GM12878 (cell line): Measurements from ENCODE around the gene COL1A1. TPM values are rescaled to one million over a fixed set of nuclear protein-coding genes. Genes with fewer than 3 reads are reported as not detected.

ENCODE experiments used
- ATAC-seq: fragments of 200-7000 bp; cut with Tn5 transposase; 3 replicates; pipeline ENCODE4 v1.9.1; 2020; ENCODE audit warnings: mild to moderate bottlenecking, moderate library complexity
- BruUV-seq: library from RNA; stranded (reverse); fragments of 400-500 nt; replicated peaks from 2 replicates; lab custom pipeline; 2021; lab: Mats Ljungman, UMichigan
- CTCF ChIA-PET: fragments of 300-600 bp; sonication (Branson Sonifier 250); formaldehyde crosslinking; extraction: SDS; loops from one replicate; lab custom pipeline; 2021; ENCODE audit warnings: inconsistent platforms; lab: Yijun Ruan, JAX
- POLR2A ChIA-PET: fragments of 350-600 bp; formaldehyde crosslinking; extraction: SDS; loops from one replicate; lab custom pipeline; 2021; ENCODE audit warnings: inconsistent platforms; lab: Charles Lee
- RAD21 ChIA-PET: fragments of 300-600 bp; sonication (Branson Sonifier 250); formaldehyde crosslinking; loops from one replicate; lab custom pipeline; 2023; ENCODE audit warnings: antibody characterized with exemption; ENCODE audit not compliant: unreplicated experiment; lab: Charles Lee
- SMC1A ChIA-PET: fragments of 300-600 bp; sonication (Branson Sonifier 250); formaldehyde crosslinking; loops from one replicate; lab custom pipeline; 2023; ENCODE audit not compliant: unreplicated experiment, uncharacterized antibody; lab: Charles Lee
- DNase-seq: peaks from one replicate; pipeline ENCODE4 v3.0.0-alpha.2; 2011; ENCODE audit warnings: low read depth, low spot score
- FAIRE-seq: peaks from 3 replicates; lab custom pipeline; 2011; peaks lifted over from hg19 to GRCh38; lab: Jason Lieb, UNC
- H2AFZ ChIP-seq: 2 replicates; pipeline ENCODE4 v1.6.0; 2011; ENCODE audit warnings: low read depth, low read length, control low read depth; ENCODE audit not compliant: control insufficient read depth
- H3K27ac ChIP-seq: 2 replicates; pipeline ENCODE4 v1.5.1; 2011; ENCODE audit warnings: control low read depth; ENCODE audit not compliant: control insufficient read depth, insufficient read depth
- H3K27me3 ChIP-seq, 2 experiments: replicated peaks in 1 of 2; 2 replicates each; pipeline versions ENCODE4 v1.6.0 to v1.6.1; 2011; ENCODE audit warnings: low read length in 1 of 2; ENCODE audit not compliant: control insufficient read depth in 2 of 2, insufficient read depth in 2 of 2
- H3K36me3 ChIP-seq, 2 experiments: 2 replicates each; pipeline ENCODE4 v1.5.1; 2011; ENCODE audit warnings: low read length in 1 of 2; ENCODE audit not compliant: control insufficient read depth in 2 of 2, insufficient read depth in 2 of 2
- H3K4me1 ChIP-seq: 2 replicates; pipeline ENCODE4 v1.6.1; 2011; ENCODE audit warnings: mild to moderate bottlenecking, low read length, moderate library complexity, mixed read lengths; ENCODE audit not compliant: control insufficient read depth, insufficient read depth
- H3K4me2 ChIP-seq: 2 replicates; pipeline ENCODE4 v1.6.0; 2011; ENCODE audit warnings: control low read depth; ENCODE audit not compliant: control insufficient read depth, insufficient read depth
- H3K4me3 ChIP-seq: fragments of 200-600 bp; sonication (generic); 2 replicates; pipeline ENCODE4 v1.5.1; 2016
- H3K79me2 ChIP-seq: 2 replicates; pipeline ENCODE4 v1.6.0; 2011; ENCODE audit warnings: low read length; ENCODE audit not compliant: control insufficient read depth, insufficient read depth
- H3K9ac ChIP-seq: 2 replicates; pipeline ENCODE4 v1.8.0; 2011; ENCODE audit warnings: low read length, control low read depth, mixed read lengths; ENCODE audit not compliant: control insufficient read depth, insufficient read depth
- H3K9me3 ChIP-seq: replicated peaks from 3 replicates; pipeline ENCODE4 v1.5.1; 2011; ENCODE audit warnings: mild to moderate bottlenecking, low read length; ENCODE audit not compliant: control insufficient read depth, insufficient read depth
- H4K20me1 ChIP-seq: 2 replicates; pipeline ENCODE4 v1.6.0; 2011; ENCODE audit not compliant: control insufficient read depth, insufficient read depth
- BRCA1 ChIP-seq: IDR thresholded peaks from 2 replicates; pipeline ENCODE4 v1.6.1; 2011; ENCODE audit warnings: low read depth, low read length, improper control_type of control experiment
- CEBPB ChIP-seq, 2 experiments: fragments of 150-350 bp in 1 of 2; IDR thresholded peaks; 2 replicates each; pipeline ENCODE4 v1.6.1; 2012 to 2014; ENCODE audit warnings: low read depth in 2 of 2, low read length in 2 of 2, borderline replicate concordance in 1 of 2, inconsistent platforms in 1 of 2
- CREM ChIP-seq: IDR thresholded peaks from 2 replicates; pipeline ENCODE4 v1.6.1; 2014; ENCODE audit warnings: antibody characterized with exemption, low read depth
- IKZF2 ChIP-seq, 2 experiments: fragments of 450-650 bp; IDR thresholded peaks; 2 replicates each; pipeline ENCODE4 v1.6.1; 2017; ENCODE audit warnings: mild to moderate bottlenecking in 2 of 2, moderate library complexity in 2 of 2
- KAT2A ChIP-seq: conservative IDR thresholded peaks from 2 replicates; pipeline ENCODE4 v1.6.1; 2011; ENCODE audit warnings: low read depth, low read length; ENCODE audit not compliant: control insufficient read depth
- LARP7 ChIP-seq: fragments of 450-650 bp; IDR thresholded peaks from 2 replicates; pipeline ENCODE4 v1.6.1; 2017; ENCODE audit warnings: mild to moderate bottlenecking
- MEF2B ChIP-seq: fragments of 450-650 bp; IDR thresholded peaks from 2 replicates; pipeline ENCODE4 v1.6.1; 2018; ENCODE audit warnings: mild to moderate bottlenecking, moderate library complexity; ENCODE audit not compliant: partially characterized antibody, poor library complexity, severe bottlenecking
- PAX5 ChIP-seq: IDR thresholded peaks from 2 replicates; pipeline ENCODE4 v1.6.1; 2011; ENCODE audit warnings: low read depth, low read length, borderline replicate concordance
- SMAD1 ChIP-seq: fragments of 450-650 bp; IDR thresholded peaks from 2 replicates; pipeline ENCODE4 v1.6.1; 2018; ENCODE audit warnings: mild to moderate bottlenecking, low read depth; ENCODE audit not compliant: partially characterized antibody
- SMAD5 ChIP-seq: IDR thresholded peaks from 2 replicates; pipeline ENCODE4 v1.6.1; 2016; ENCODE audit warnings: antibody characterized with exemption, low read depth
- TAF1 ChIP-seq: IDR thresholded peaks from 2 replicates; pipeline ENCODE4 v1.6.1; 2011; ENCODE audit warnings: mild to moderate bottlenecking, low read depth, low read length, borderline replicate concordance
- TARDBP ChIP-seq: IDR thresholded peaks from 2 replicates; pipeline ENCODE4 v1.6.1; 2016; ENCODE audit warnings: borderline replicate concordance
- ZNF274 ChIP-seq: IDR thresholded peaks from one replicate; pipeline ENCODE4 v1.8.0; 2011; ENCODE audit not compliant: insufficient read length, insufficient read depth
- WGBS: methylation state at CpG from one replicate; pipeline ENCODE4 v1.1.6; 2016; ENCODE audit warnings: low lambda C conversion rate; ENCODE audit not compliant: insufficient replicate concordance, insufficient coverage; ENCODE audit errors: missing lambda C conversion rate; 5-methylcytosine and 5-hydroxymethylcytosine counted together
- in situ Hi-C: fragments of 300-500 bp; cut with MboI; formaldehyde crosslinking; loops from 9 replicates; pipeline ENCODE4 v1.14.3; 2018; ENCODE audit warnings: mixed read lengths
- intact Hi-C: fragments of 100-400 bp; cut with micrococcal nuclease; formaldehyde crosslinking; loops from one replicate; pipeline ENCODE4 v1.14.2; 2022; ENCODE audit not compliant: unreplicated experiment
- polyA plus RNA-seq, 11 experiments: library from polyadenylated mRNA; depleted of rRNA in 4 of 11; unstranded in 6 of 11; stranded (reverse) in 5 of 11; fragments of >200 nt; fragmentation: Nextera tagmentation in 4 of 11; fragmentation: Illumina TruSeq in 1 of 11; extraction: Ambion mirVana in 4 of 11; extraction: Trizol in 1 of 11; gene quantifications; 1 replicate in 1 of 11; 2 replicates in 10 of 11; pipeline versions ENCODE4 v1.2.1 to v1.2.3, GENCODE V29; 2011 to 2016; ENCODE audit warnings: inconsistent platforms in 2 of 11, missing spikeins in 2 of 11, low read depth in 1 of 11
- total RNA-seq, 4 experiments: library from RNA; depleted of rRNA in 3 of 4; stranded (reverse); fragments of >200 nt in 3 of 4; fragmentation: Illumina TruSeq in 1 of 4; extraction: Trizol in 1 of 4; gene quantifications; 2 replicates each; pipeline versions ENCODE4 v1.2.1 to v1.2.3, GENCODE V29; 2013 to 2021

Gene COL1A1
- total and polyA plus RNA-seq, 10 of the 15 experiments (the other 5 are each of a cell fraction or from before 2014, with no cell fraction given), result 0.18 to 7.7 (median 2.3) TPM

DNA sequence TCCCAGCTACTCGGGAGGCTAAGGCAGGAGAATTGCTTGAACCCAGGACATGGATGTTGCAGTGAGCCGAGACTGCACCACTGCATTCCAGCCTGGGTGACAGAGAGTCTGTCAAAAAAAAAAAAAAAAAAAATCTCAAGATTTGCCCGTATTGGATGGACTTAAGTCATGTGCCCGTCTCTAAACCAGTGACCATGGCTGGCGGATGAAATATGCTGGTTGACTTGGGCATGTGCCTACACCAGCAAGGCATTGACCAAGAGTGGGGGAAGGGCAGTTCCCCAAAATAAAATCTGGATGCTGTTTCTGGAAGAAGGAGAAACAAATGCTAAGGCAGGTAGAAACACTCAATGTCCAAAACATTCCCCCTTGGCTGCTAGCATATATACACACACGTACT, 21.5 kb upstream of the COL1A1 start (continued):
- TF ChIP-seq IKZF2 (IDR thresholded peaks at IDR 0.05), result no peak

DNA sequence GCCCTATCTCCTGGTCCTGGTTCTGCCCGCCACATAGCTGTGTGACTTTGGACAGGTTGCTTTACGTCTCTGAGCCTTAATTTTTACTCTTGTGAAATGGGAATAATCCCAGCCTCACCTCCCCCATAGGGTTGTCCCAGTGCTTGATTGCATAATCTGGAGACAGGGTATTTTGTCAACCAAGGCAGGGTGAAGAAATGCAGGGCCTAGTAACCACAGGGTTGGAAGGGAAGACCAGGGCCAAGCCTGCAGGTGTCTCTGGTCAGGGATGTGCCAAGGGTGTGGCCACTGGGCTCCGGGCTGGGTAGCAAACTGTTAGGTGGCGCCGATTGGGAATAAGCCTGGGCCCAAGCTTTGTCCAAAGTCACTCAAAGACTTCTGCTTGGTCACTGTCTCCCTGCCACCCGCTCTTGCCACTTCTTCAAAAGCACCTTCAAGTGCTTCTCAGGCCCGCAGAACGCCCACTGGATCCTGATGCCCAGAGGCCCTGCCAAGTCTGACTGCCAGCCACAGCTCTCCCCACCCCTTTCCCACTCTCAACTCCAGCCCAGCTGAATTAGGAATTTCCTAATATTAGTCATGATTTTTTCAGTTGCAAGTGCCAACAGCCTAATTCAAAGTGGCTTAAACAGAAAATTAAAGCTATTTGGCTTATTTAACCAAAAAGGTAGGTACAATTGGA, 20.6 kb upstream of the COL1A1 start:
- H3K9me3 ChIP-seq, result no peaks in the 10 kb centered on the region; the same call in 1 of the 3 replicates
- CTCF ChIA-PET, result interaction anchor here (1.0 to 2.1 kb wide), 3 partner anchors 9 to 111 kb away, joined by 3 to 9 read pairs (median 5); no protein-coding TSS in a partner anchor
- H3K4me3 ChIP-seq, result no peak overlapping the region
- peaks cover 11% of the 10 kb centered on the region for H3K4me1 ChIP-seq
- no peaks in the 10 kb centered on the region for H3K27me3 ChIP-seq
- RAD21 ChIA-PET, result interaction anchor here (1.1 to 1.2 kb wide), 2 partner anchors 9 to 68 kb away, joined by 3 to 6 read pairs; no protein-coding TSS in a partner anchor
- H4K20me1 ChIP-seq, result no peaks in the 10 kb centered on the region
- 49% methylated on average over 8 of the region's 8 CpGs for WGBS
- no peak overlapping the region for H3K9ac ChIP-seq
- SMC1A ChIA-PET, result interaction anchor here (1.1 to 2.3 kb wide), 3 partner anchors 9 to 53 kb away, joined by 3 to 5 read pairs (median 4); no protein-coding TSS in a partner anchor
- in situ Hi-C loops, result no loop called here
- H3K27ac ChIP-seq, result no peak overlapping the region
- BruUV-seq, result no TSS peak
- H2AFZ ChIP-seq, result no peak overlapping the region
- DNase-seq (no peak), ATAC-seq (no peak), FAIRE-seq (no peak)
- TF ChIP-seq KAT2A, result no peak
- no peak for TF ChIP-seq LARP7
- no peak for TF ChIP-seq BRCA1
- TF ChIP-seq TARDBP, result no peak
- no peak for TF ChIP-seq MEF2B
- no peak for TF ChIP-seq CREM
- TF ChIP-seq SMAD1, result no peak
- TF ChIP-seq CEBPB (IDR thresholded peaks at IDR 0.05; ENCODE audit: borderline replicate concordance in 1 of 2, low read depth in 2 of 2, low read length in 2 of 2), result no peak
- TF ChIP-seq SMAD5, result no peak
- TF ChIP-seq TAF1, result no peak
- TF ChIP-seq ZNF274, result no peak
- TF ChIP-seq PAX5, result no peak
- POLR2A ChIA-PET, result interaction anchor here (0.5 kb wide), 1 partner anchor 1023 kb away, joined by 3 read pairs; no protein-coding TSS in a partner anchor
- no peaks in the 10 kb centered on the region for H3K36me3 ChIP-seq
- no peaks in the 10 kb centered on the region for H3K79me2 ChIP-seq
- peak overlapping the region; percentile 30; the same call in 1 of the 2 replicates for H3K4me2 ChIP-seq
- intact Hi-C loops, result no loop called here
